ENCODE measurements around the gene DNASE2.

Gene DNASE2

GRCh38 chr19:12890787-12891552 lies 9.7 kb upstream of the DNASE2 start, which contains the start of gene GCDH:
GCDH (plus strand) TSS chr19:12891160; CDS start chr19:12891305, 145 bp downstream.
- TF ChIP-seq TAF1 (IDR thresholded peaks at IDR 0.05; ENCODE audit: borderline replicate concordance, insufficient read depth, low read length) (no peak), FOXP2 (optimal IDR thresholded peaks at IDR 0.05; ENCODE audit: borderline replicate concordance, extremely low read depth, extremely low read length, insufficient read depth) (peak; percentile 57), REST (IDR thresholded peaks at IDR 0.05; ENCODE audit: insufficient read depth in 1 of 2, low read depth in 2 of 2, low read length in 2 of 2) (no peak), SIN3A (IDR thresholded peaks at IDR 0.05; ENCODE audit: borderline replicate concordance, insufficient read depth, low read length) (peak; percentile 93), POLR2AphosphoS5 (IDR thresholded peaks at IDR 0.05; ENCODE audit: low read depth, low read length) (peak; percentile 55; the same call in 1 of the 2 replicates)

GRCh38 chr19:12888006-12888603 lies 6.9 kb upstream of the DNASE2 start:
- TF ChIP-seq POLR2AphosphoS5 (IDR thresholded peaks at IDR 0.05; ENCODE audit: low read depth, low read length) (no peak), FOXP2 (optimal IDR thresholded peaks at IDR 0.05; ENCODE audit: borderline replicate concordance, extremely low read depth, extremely low read length, insufficient read depth) (no peak), REST (IDR thresholded peaks at IDR 0.05; ENCODE audit: insufficient read depth in 1 of 2, low read depth in 2 of 2, low read length in 2 of 2) (no peak), TAF1 (IDR thresholded peaks at IDR 0.05; ENCODE audit: borderline replicate concordance, insufficient read depth, low read length) (no peak), SIN3A (IDR thresholded peaks at IDR 0.05; ENCODE audit: borderline replicate concordance, insufficient read depth, low read length) (no peak)

GRCh38 chr19:12886969-12887747 lies 5.9 kb upstream of the DNASE2 start, which contains the start of gene KLF1:
KLF1 (minus strand) TSS chr19:12887201; CDS start chr19:12887140, 61 bp downstream.
- TF ChIP-seq FOXP2 (optimal IDR thresholded peaks at IDR 0.05; ENCODE audit: borderline replicate concordance, extremely low read depth, extremely low read length, insufficient read depth) (no peak), SIN3A (IDR thresholded peaks at IDR 0.05; ENCODE audit: borderline replicate concordance, insufficient read depth, low read length) (no peak), REST (IDR thresholded peaks at IDR 0.05; ENCODE audit: insufficient read depth in 1 of 2, low read depth in 2 of 2, low read length in 2 of 2) (no peak), TAF1 (IDR thresholded peaks at IDR 0.05; ENCODE audit: borderline replicate concordance, insufficient read depth, low read length) (no peak), POLR2AphosphoS5 (IDR thresholded peaks at IDR 0.05; ENCODE audit: low read depth, low read length) (no peak)

- TF ChIP-seq REST (IDR thresholded peaks at IDR 0.05; ENCODE audit: insufficient read depth in 1 of 2, low read depth in 2 of 2, low read length in 2 of 2) (no peak), TAF1 (IDR thresholded peaks at IDR 0.05; ENCODE audit: borderline replicate concordance, insufficient read depth, low read length) (no peak), SIN3A (IDR thresholded peaks at IDR 0.05; ENCODE audit: borderline replicate concordance, insufficient read depth, low read length) (no peak), POLR2AphosphoS5 (IDR thresholded peaks at IDR 0.05; ENCODE audit: low read depth, low read length) (no peak), FOXP2 (optimal IDR thresholded peaks at IDR 0.05; ENCODE audit: borderline replicate concordance, extremely low read depth, extremely low read length, insufficient read depth) (no peak)
Measured at GRCh38 chr19:12886651-12886968, 5.4 kb upstream of the DNASE2 start.

Measured in PFSK-1 (cell line).